ENCODE data around the gene PIERCE2.

GRCh38 chr15:55422089-55422488 is 13.8 kb downstream of the PIERCE2 start:
- TF ChIP-seq CTCF (IDR thresholded peaks at IDR 0.05; ENCODE audit: extremely low read depth in 1 of 2, insufficient read depth in 1 of 2, low read depth in 1 of 2, low read length in 2 of 2): no peak
- no peak for TF ChIP-seq EZH2 (IDR thresholded peaks at IDR 0.05; ENCODE audit: borderline replicate concordance, low read depth, low read length, severe bottlenecking)
- TF ChIP-seq POLR2AphosphoS5 (IDR thresholded peaks at IDR 0.05; ENCODE audit: insufficient read depth, low read depth, low read length): no peak
- no peak for TF ChIP-seq POLR2A (IDR thresholded peaks at IDR 0.05; ENCODE audit: low read depth, low read length)
- no peak for TF ChIP-seq MAX (IDR thresholded peaks at IDR 0.05; ENCODE audit: insufficient read depth, insufficient read length)
- no peak for TF ChIP-seq JUN (IDR thresholded peaks at IDR 0.05; ENCODE audit: borderline replicate concordance, insufficient read depth, insufficient read length, low read depth)
